Measurements from ENCODE around the gene TNFRSF1A. TPM values are rescaled to one million over a fixed set of nuclear protein-coding genes. Genes with fewer than 3 reads are reported as not detected.

TNFRSF1A gene
- total RNA-seq, 1 experiment from 2014 or later, result 79.0 TPM

DNA sequence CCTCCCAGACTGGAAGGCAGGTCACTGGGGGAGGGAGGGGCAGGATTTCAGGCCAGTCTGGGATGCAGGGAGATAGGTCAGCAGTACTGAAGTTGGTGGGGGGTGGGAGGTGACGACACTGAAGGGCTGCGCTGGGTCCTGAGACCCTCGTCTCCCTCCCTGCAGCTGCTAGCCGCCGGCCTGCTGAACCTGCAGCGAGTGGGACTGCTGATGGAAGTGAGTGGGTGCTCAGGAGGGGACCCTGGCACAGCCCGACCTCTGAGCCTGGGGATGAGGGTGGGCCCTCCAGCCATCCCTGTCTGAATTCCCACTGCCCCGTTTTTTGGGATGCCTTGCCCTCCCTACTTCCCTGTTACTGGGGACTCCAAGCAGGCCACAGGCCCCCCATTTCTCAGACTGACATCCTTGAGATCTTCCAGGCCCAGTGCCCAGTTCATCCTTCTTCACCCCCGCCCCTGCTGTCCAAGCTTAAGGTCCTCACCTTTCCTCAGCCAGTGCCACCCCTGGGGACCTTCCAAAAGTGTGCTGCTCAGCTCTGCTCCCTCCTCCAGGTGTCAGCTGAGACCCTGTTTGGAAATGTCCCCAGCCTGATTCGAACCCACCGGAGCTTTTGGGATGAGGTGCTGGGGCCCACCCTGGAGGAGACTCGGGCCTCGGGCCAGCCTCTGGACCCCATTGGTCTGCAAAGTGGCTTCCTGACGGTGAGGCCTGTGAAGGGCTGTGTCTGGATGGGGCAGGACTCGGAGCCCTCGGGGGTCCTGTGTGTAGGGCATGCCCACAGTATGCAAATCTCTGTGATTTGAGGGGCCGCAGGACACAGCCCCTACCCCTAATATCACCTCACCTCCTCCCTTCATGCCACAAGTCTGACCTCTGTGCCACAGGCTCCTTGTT lies 25.9 kb downstream of the TNFRSF1A start:
- ChIA-PET CTCF (interaction anchor here (1.5 to 1.6 kb wide), 2 partner anchors 10 to 55 kb away, joined by 3 to 11 read pairs; no protein-coding TSS in a partner anchor), POLR2A (interaction anchor here (0.6 to 1.0 kb wide), 2 partner anchors 28 to 155 kb away, joined by 3 to 6 read pairs; partner anchors contain the start of gene VAMP1)
- Mint-ChIP-seq H3K4me1 (ENCODE audit: low read depth, unreplicated experiment) (peaks cover 35% of the 10 kb centered on the region), H3K36me3 (ENCODE audit: insufficient read depth, unreplicated experiment) (peaks cover 75% of the 10 kb centered on the region), H3K27ac (ENCODE audit: unreplicated experiment) (peak overlapping the region; percentile 73), H3K27me3 (ENCODE audit: insufficient read depth, unreplicated experiment) (no peaks in the 10 kb centered on the region), H3K9me3 (ENCODE audit: unreplicated experiment) (no peaks in the 10 kb centered on the region), H3K4me3 (ENCODE audit: unreplicated experiment) (no peak overlapping the region)
- Histone ChIP-seq H3K4me3 (ENCODE audit: low read depth, low read length) (no peak overlapping the region), H3K27me3 (replicated peaks; ENCODE audit: control insufficient read depth, insufficient read depth, low read length) (no peaks in the 10 kb centered on the region), H3K4me1 (peaks cover 43% of the 10 kb centered on the region), H3K9me3 (no peaks in the 10 kb centered on the region), H3K36me3 (ENCODE audit: control insufficient read depth, insufficient read depth, low read length) (peaks cover 22% of the 10 kb centered on the region)
- no peak for DNase-seq
- TF ChIP-seq, protein P1, sequence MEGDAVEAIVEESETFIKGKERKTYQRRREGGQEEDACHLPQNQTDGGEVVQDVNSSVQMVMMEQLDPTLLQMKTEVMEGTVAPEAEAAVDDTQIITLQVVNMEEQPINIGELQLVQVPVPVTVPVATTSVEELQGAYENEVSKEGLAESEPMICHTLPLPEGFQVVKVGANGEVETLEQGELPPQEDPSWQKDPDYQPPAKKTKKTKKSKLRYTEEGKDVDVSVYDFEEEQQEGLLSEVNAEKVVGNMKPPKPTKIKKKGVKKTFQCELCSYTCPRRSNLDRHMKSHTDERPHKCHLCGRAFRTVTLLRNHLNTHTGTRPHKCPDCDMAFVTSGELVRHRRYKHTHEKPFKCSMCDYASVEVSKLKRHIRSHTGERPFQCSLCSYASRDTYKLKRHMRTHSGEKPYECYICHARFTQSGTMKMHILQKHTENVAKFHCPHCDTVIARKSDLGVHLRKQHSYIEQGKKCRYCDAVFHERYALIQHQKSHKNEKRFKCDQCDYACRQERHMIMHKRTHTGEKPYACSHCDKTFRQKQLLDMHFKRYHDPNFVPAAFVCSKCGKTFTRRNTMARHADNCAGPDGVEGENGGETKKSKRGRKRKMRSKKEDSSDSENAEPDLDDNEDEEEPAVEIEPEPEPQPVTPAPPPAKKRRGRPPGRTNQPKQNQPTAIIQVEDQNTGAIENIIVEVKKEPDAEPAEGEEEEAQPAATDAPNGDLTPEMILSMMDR (IDR thresholded peaks at IDR 0.05; ENCODE audit: insufficient read depth in 1 of 2, low read depth in 1 of 2, low read length in 1 of 2, severe bottlenecking in 1 of 2, unreplicated experiment in 1 of 2), result no peak
- intact Hi-C loops (cut with micrococcal nuclease; ENCODE audit: unreplicated experiment), result no loop called here
- BruUV-seq (replicated peaks), result no TSS peak

DNA sequence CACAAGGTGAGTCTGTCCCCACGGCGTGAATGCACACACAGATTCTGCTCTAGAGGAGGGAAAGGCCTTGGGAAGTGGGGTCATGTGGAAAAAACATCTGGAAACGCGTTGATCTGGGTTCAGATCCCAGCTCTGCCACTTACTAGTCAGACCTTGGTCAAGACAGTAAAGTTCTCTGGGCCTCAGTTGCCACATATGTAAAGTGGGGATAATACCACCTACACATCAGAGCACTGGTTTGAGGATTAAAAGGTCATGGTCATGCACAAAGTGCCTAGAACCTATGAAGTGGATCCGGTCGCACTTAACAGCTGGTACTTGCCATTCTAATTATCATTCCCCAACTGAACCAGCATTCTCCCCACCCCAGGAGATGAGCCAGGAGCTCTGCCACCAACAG lies 26.7 kb downstream of the TNFRSF1A start:
- H3K36me3 Mint-ChIP-seq (ENCODE audit: insufficient read depth, unreplicated experiment), result peaks cover 68% of the 10 kb centered on the region
- H3K36me3 ChIP-seq (ENCODE audit: control insufficient read depth, insufficient read depth, low read length), result peaks cover 22% of the 10 kb centered on the region
- peak overlapping the region; percentile 64 for H3K27ac Mint-ChIP-seq (ENCODE audit: unreplicated experiment)
- intact Hi-C loops (cut with micrococcal nuclease; ENCODE audit: unreplicated experiment), result no loop called here
- peaks cover 43% of the 10 kb centered on the region for H3K4me1 ChIP-seq
- no peaks in the 10 kb centered on the region for H3K27me3 Mint-ChIP-seq (ENCODE audit: insufficient read depth, unreplicated experiment)
- H3K4me3 ChIP-seq (ENCODE audit: low read depth, low read length), result no peak overlapping the region
- DNase-seq, result no peak
- H3K9me3 Mint-ChIP-seq (ENCODE audit: unreplicated experiment), result no peaks in the 10 kb centered on the region
- ChIA-PET POLR2A (no interaction called here), CTCF (no interaction called here)
- TF ChIP-seq, protein P1 (IDR thresholded peaks at IDR 0.05; ENCODE audit: insufficient read depth in 1 of 2, low read depth in 1 of 2, low read length in 1 of 2, severe bottlenecking in 1 of 2, unreplicated experiment in 1 of 2), result no peak
- no TSS peak for BruUV-seq (replicated peaks)
- peaks cover 35% of the 10 kb centered on the region for H3K4me1 Mint-ChIP-seq (ENCODE audit: low read depth, unreplicated experiment)
- H3K4me3 Mint-ChIP-seq (ENCODE audit: unreplicated experiment), result no peak overlapping the region
- H3K9me3 ChIP-seq, result no peaks in the 10 kb centered on the region
- no peaks in the 10 kb centered on the region for H3K27me3 ChIP-seq (replicated peaks; ENCODE audit: control insufficient read depth, insufficient read depth, low read length)

DNA sequence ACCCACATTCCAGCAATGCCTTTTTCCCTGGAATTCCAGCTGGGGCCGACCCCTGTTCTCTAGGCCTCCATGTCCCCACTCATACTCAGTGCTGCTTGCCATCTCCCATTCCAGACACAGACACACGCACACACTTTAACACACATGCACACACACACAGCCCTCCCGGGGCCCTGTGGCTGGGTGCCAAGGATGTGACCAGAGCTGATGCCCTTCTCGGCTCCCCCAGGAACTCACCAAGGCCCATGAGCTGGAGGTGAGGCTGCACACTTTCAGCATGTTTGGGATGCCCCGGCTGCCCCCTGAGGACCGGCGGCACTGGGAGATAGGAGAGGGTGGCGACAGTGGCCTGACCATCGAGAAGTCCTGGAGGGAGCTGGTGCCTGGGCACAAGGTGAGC lies 27.1 kb downstream of the TNFRSF1A start:
- POLR2A ChIA-PET, result no interaction called here
- H3K27ac Mint-ChIP-seq (ENCODE audit: unreplicated experiment), result peak overlapping the region; percentile 64

More for the DNA sequence above, 27.1 kb downstream of the TNFRSF1A start:
- DNase-seq, result no peak
- CTCF ChIA-PET, result no interaction called here
- Histone ChIP-seq H3K27me3 (replicated peaks; ENCODE audit: control insufficient read depth, insufficient read depth, low read length) (no peaks in the 10 kb centered on the region), H3K4me1 (peaks cover 45% of the 10 kb centered on the region), H3K9me3 (no peaks in the 10 kb centered on the region), H3K4me3 (ENCODE audit: low read depth, low read length) (no peak overlapping the region), H3K36me3 (ENCODE audit: control insufficient read depth, insufficient read depth, low read length) (peaks cover 19% of the 10 kb centered on the region)
- TF ChIP-seq, protein P1 (IDR thresholded peaks at IDR 0.05; ENCODE audit: insufficient read depth in 1 of 2, low read depth in 1 of 2, low read length in 1 of 2, severe bottlenecking in 1 of 2, unreplicated experiment in 1 of 2), result no peak
- Mint-ChIP-seq H3K4me3 (ENCODE audit: unreplicated experiment) (peak overlapping the region; percentile 2), H3K36me3 (ENCODE audit: insufficient read depth, unreplicated experiment) (peaks cover 68% of the 10 kb centered on the region), H3K27me3 (ENCODE audit: insufficient read depth, unreplicated experiment) (no peaks in the 10 kb centered on the region), H3K4me1 (ENCODE audit: low read depth, unreplicated experiment) (peaks cover 32% of the 10 kb centered on the region), H3K9me3 (ENCODE audit: unreplicated experiment) (no peaks in the 10 kb centered on the region)
- intact Hi-C loops (cut with micrococcal nuclease; ENCODE audit: unreplicated experiment), result no loop called here
- BruUV-seq (replicated peaks), result no TSS peak

Data from Caco-2 (cell line).